SK-N-SH (cell line): Measurements from ENCODE around the gene EVL. TPM values are rescaled to one million over a fixed set of nuclear protein-coding genes. Genes with fewer than 3 reads are reported as not detected.

Experiments
- CTCF ChIA-PET: fragments of 300-600, 350-600 bp; formaldehyde crosslinking; extraction: SDS; loops from one replicate; lab custom pipeline; 2021; lab: Yijun Ruan, JAX
- POLR2A ChIA-PET: fragments of 350-600 bp; sonication (Branson Sonifier 250); formaldehyde crosslinking; extraction: SDS; loops from one replicate; lab custom pipeline; 2020; ENCODE audit warnings: antibody characterized with exemption, inconsistent platforms; lab: Yijun Ruan, JAX
- DNase-seq: peaks from one replicate; pipeline ENCODE4 v3.0.0; 2012
- H2AFZ ChIP-seq: fragments of 200-600 bp; sonication (generic); 2 replicates; pipeline ENCODE4 v1.8.1; 2016; ENCODE audit warnings: antibody characterized with exemption, mild to moderate bottlenecking, low read depth
- H3F3A ChIP-seq: fragments of 200-600 bp; sonication (generic); replicated peaks from 2 replicates; pipeline ENCODE3; 2016; ENCODE audit warnings: antibody characterized with exemption, mild to moderate bottlenecking; ENCODE audit not compliant: insufficient read depth
- H3K27ac ChIP-seq, 2 experiments: fragments of 200-500 bp in 1 of 2; fragments of 200-600 bp in 1 of 2; sonication (Bioruptor generic) in 1 of 2; sonication (generic), shearing (Covaris generic) in 1 of 2; 2 replicates each; pipeline versions ENCODE4 v1.5.1 to v1.6.1; 2014 to 2016; ENCODE audit warnings: low read depth in 2 of 2, inconsistent platforms in 1 of 2, low read length in 1 of 2, mild to moderate bottlenecking in 1 of 2, mixed read lengths in 1 of 2
- H3K27me3 ChIP-seq: fragments of 200-600 bp; sonication (generic), shearing (Covaris generic); 2 replicates; pipeline ENCODE4 v1.6.1; 2016; ENCODE audit warnings: mixed run types; ENCODE audit not compliant: insufficient read depth
- H3K36me3 ChIP-seq, 2 experiments: fragments of 200-500 bp in 1 of 2; fragments of 200-600 bp in 1 of 2; sonication (Bioruptor generic) in 1 of 2; sonication (generic) in 1 of 2; replicated peaks in 1 of 2; 2 replicates each; pipeline versions ENCODE3 to v1.5.1; 2014 to 2016; ENCODE audit warnings: low read length in 1 of 2, mild to moderate bottlenecking in 1 of 2; ENCODE audit not compliant: insufficient read depth in 2 of 2, control insufficient read depth in 1 of 2
- H3K4me1 ChIP-seq, 2 experiments: fragments of 200-500 bp in 1 of 2; fragments of 200-600 bp in 1 of 2; sonication (Bioruptor generic) in 1 of 2; sonication (generic), shearing (Covaris generic) in 1 of 2; 2 replicates each; pipeline versions ENCODE4 v1.5.1 to v1.6.1; 2014 to 2016; ENCODE audit warnings: low read depth in 1 of 2, low read length in 1 of 2, mixed run types in 1 of 2; ENCODE audit not compliant: insufficient read depth in 2 of 2, control insufficient read depth in 1 of 2
- H3K4me2 ChIP-seq: fragments of 200-600 bp; sonication (generic), shearing (Covaris generic); 2 replicates; pipeline ENCODE4 v1.6.1; 2017; ENCODE audit warnings: mixed run types
- H3K4me3 ChIP-seq, 2 experiments: fragments of 200-500 bp in 1 of 2; fragments of 200-600 bp in 1 of 2; sonication (Bioruptor generic) in 1 of 2; sonication (generic), shearing (Covaris generic) in 1 of 2; 2 replicates each; pipeline versions ENCODE4 v1.5.1 to v1.8.1; 2014 to 2016; ENCODE audit warnings: low read depth in 2 of 2, inconsistent platforms in 1 of 2, low read length in 1 of 2, mild to moderate bottlenecking in 1 of 2, mixed read lengths in 1 of 2, moderate library complexity in 1 of 2
- H3K79me2 ChIP-seq: fragments of 200-600 bp; sonication (generic); 2 replicates; pipeline ENCODE4 v1.8.1; 2017; ENCODE audit warnings: mild to moderate bottlenecking; ENCODE audit not compliant: insufficient read depth
- H3K9ac ChIP-seq: fragments of 200-600 bp; sonication (generic); 2 replicates; pipeline ENCODE4 v1.6.1; 2017; ENCODE audit warnings: mixed run types
- H3K9me2 ChIP-seq: fragments of 200-600 bp; sonication (generic); 2 replicates; pipeline ENCODE4 v1.6.1; 2017; ENCODE audit warnings: mixed run types
- H3K9me3 ChIP-seq: fragments of 200-600 bp; sonication (generic); 2 replicates; pipeline ENCODE4 v1.6.1; 2017; ENCODE audit warnings: mixed run types, mild to moderate bottlenecking, moderate library complexity
- H4K20me1 ChIP-seq: fragments of 200-600 bp; sonication (generic); 2 replicates; pipeline ENCODE4 v1.6.1; 2017; ENCODE audit warnings: mild to moderate bottlenecking, mixed run types; ENCODE audit not compliant: insufficient read depth
- ELF1 ChIP-seq: IDR thresholded peaks from 2 replicates; pipeline ENCODE4 v1.4.0; 2012
- EZH2phosphoT487 ChIP-seq: fragments of 200-600 bp; sonication (generic); IDR thresholded peaks from 2 replicates; pipeline ENCODE4 v1.6.1; 2017; ENCODE audit warnings: low read depth, mixed run types, mild to moderate bottlenecking, antibody characterized with exemption, moderate library complexity, borderline replicate concordance
- FOSL2 ChIP-seq: IDR thresholded peaks from 2 replicates; pipeline ENCODE4 v1.4.0; 2012; ENCODE audit warnings: low read depth, mild to moderate bottlenecking, moderate library complexity, borderline replicate concordance
- FOXJ3 ChIP-seq: sonication (generic); formaldehyde crosslinking; IDR thresholded peaks from 2 replicates; pipeline ENCODE4 v1.5.1; 2020; ENCODE audit warnings: mild to moderate bottlenecking, missing genetic modification reagents
- FOXM1 ChIP-seq: IDR thresholded peaks from 2 replicates; pipeline ENCODE4 v1.4.0; 2012; ENCODE audit warnings: low read depth, mild to moderate bottlenecking
- IRF3 ChIP-seq: fragments of 150-350 bp; IDR thresholded peaks from 2 replicates; pipeline ENCODE4 v1.6.1; 2016; ENCODE audit warnings: mild to moderate bottlenecking, low read depth, low read length
- POLR2AphosphoS5 ChIP-seq: IDR thresholded peaks from 2 replicates; pipeline ENCODE4 v1.6.1; 2012; ENCODE audit warnings: low read depth, low read length
- RAD21 ChIP-seq: IDR thresholded peaks from 2 replicates; pipeline ENCODE4 v1.6.1; 2012; ENCODE audit warnings: mild to moderate bottlenecking, low read length
- RCOR1 ChIP-seq: fragments of 150-350 bp; IDR thresholded peaks from 2 replicates; pipeline ENCODE4 v1.6.1; 2017; ENCODE audit warnings: antibody characterized with exemption, low read length
- REST ChIP-seq: IDR thresholded peaks from 2 replicates; pipeline ENCODE4 v1.6.1; 2012; ENCODE audit warnings: mild to moderate bottlenecking, low read depth, low read length, moderate library complexity
- TCF12 ChIP-seq: IDR thresholded peaks from 2 replicates; pipeline ENCODE4 v1.4.0; 2012
- TEAD4 ChIP-seq: IDR thresholded peaks from 2 replicates; pipeline ENCODE4 v1.4.0; 2012; ENCODE audit warnings: mild to moderate bottlenecking, borderline replicate concordance; ENCODE audit not compliant: insufficient read depth
- USF2 ChIP-seq: fragments of 150-350 bp; IDR thresholded peaks from 2 replicates; pipeline ENCODE4 v1.6.1; 2017; ENCODE audit warnings: antibody characterized with exemption, low read length, low read depth, borderline replicate concordance
- WGBS: methylation state at CpG from one replicate; pipeline ENCODE4 v1.1.6; 2017; ENCODE audit warnings: low lambda C conversion rate; 5-methylcytosine and 5-hydroxymethylcytosine counted together
- polyA plus RNA-seq, 3 experiments: library from polyadenylated mRNA; depleted of rRNA; stranded (reverse); fragments of >200 nt; gene quantifications; 2 replicates each; pipeline ENCODE4 v1.2.3, GENCODE V29; 2012
- TF ChIP-seq, protein P1 (sequence below): IDR thresholded peaks from 2 replicates; pipeline ENCODE4; 2012
- TF ChIP-seq, protein P2 (sequence below): IDR thresholded peaks from 2 replicates; pipeline ENCODE4 v1.4.0; 2012; ENCODE audit warnings: low read depth

The EVL gene
- polyA plus RNA-seq, 1 of the 3 experiments (the other 2 are of a cell fraction) = 36.5 TPM

DNA sequence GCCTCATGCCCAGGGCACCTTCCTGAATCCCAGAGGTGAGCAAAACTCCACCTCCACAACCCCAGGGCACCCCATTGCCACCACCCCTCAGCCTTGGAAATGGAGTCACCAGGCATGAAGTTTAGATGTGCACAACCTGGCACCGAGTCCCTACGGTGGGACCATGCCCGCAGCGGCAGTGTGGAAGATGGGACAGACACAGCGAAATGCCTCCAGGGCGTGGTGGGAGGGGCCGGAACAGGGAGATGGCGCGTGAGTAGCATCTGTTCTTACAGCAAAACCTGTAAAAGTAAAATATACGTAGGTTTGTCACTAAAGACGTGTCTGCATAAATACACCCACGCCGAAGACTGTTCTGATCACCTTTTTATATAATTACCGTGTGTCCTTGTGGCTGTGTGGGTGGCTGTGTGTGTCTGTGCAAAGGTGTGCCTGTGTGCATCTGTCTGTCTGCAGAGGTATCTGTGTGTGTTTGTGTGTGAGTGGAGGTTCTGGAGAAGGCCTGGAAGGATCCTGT, 111.6 kb downstream of the EVL start:
- POLR2A ChIA-PET = no interaction called here
- WGBS = 87% methylated on average over 14 of the region's 14 CpGs
- no peak for DNase-seq

More for the DNA sequence above, 111.6 kb downstream of the EVL start:
- no peaks in the 10 kb centered on the region for H3K9me2 ChIP-seq
- 0 out of 2 replicates have a peak, but pooled peaks cover 5% of the 10 kb centered on the region for H3K27me3 ChIP-seq
- H3F3A ChIP-seq = no peaks in the 10 kb centered on the region
- H3K4me3 ChIP-seq = no peak overlapping the region
- no peaks in the 10 kb centered on the region for H4K20me1 ChIP-seq
- no peak overlapping the region for H3K27ac ChIP-seq
- no peak overlapping the region for H3K4me2 ChIP-seq
- no peaks in the 10 kb centered on the region for H3K79me2 ChIP-seq
- H3K9ac ChIP-seq = no peak overlapping the region
- H3K4me1 ChIP-seq = no peaks in the 10 kb centered on the region; a peak in 1 of 4 replicates
- CTCF ChIA-PET = no interaction called here
- H2AFZ ChIP-seq = no peak overlapping the region
- TF ChIP-seq FOXM1 = no peak
- TF ChIP-seq USF2 = no peak
- TF ChIP-seq, protein P1, sequence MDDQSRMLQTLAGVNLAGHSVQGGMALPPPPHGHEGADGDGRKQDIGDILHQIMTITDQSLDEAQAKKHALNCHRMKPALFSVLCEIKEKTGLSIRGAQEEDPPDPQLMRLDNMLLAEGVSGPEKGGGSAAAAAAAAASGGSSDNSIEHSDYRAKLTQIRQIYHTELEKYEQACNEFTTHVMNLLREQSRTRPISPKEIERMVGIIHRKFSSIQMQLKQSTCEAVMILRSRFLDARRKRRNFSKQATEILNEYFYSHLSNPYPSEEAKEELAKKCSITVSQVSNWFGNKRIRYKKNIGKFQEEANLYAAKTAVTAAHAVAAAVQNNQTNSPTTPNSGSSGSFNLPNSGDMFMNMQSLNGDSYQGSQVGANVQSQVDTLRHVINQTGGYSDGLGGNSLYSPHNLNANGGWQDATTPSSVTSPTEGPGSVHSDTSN = no peak
- TF ChIP-seq RCOR1 = no peak
- no peak for TF ChIP-seq TEAD4
- no peak for TF ChIP-seq TCF12
- no peak for TF ChIP-seq FOSL2
- TF ChIP-seq RAD21 = no peak
- TF ChIP-seq FOXJ3 (CRISPR knock-in tag) = no peak
- no peak for TF ChIP-seq EZH2phosphoT487
- TF ChIP-seq, protein P2, sequence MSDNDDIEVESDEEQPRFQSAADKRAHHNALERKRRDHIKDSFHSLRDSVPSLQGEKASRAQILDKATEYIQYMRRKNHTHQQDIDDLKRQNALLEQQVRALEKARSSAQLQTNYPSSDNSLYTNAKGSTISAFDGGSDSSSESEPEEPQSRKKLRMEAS = no peak
- no peak for TF ChIP-seq POLR2AphosphoS5
- TF ChIP-seq IRF3 = no peak
- no peak for TF ChIP-seq ELF1
- no peak for TF ChIP-seq REST
- H3K36me3 ChIP-seq = no peaks in the 10 kb centered on the region
- no peaks in the 10 kb centered on the region for H3K9me3 ChIP-seq
